GM19397 (cell line): ENCODE results near the gene AFF2.

Experiments
- ATAC-seq: cut with Tn5 transposase; IDR thresholded peaks from one replicate; pipeline ENCODE4 v1.9.1; 2021; ENCODE audit warnings: mild to moderate bottlenecking, moderate library complexity; ENCODE audit not compliant: unreplicated experiment

Gene AFF2

DNA sequence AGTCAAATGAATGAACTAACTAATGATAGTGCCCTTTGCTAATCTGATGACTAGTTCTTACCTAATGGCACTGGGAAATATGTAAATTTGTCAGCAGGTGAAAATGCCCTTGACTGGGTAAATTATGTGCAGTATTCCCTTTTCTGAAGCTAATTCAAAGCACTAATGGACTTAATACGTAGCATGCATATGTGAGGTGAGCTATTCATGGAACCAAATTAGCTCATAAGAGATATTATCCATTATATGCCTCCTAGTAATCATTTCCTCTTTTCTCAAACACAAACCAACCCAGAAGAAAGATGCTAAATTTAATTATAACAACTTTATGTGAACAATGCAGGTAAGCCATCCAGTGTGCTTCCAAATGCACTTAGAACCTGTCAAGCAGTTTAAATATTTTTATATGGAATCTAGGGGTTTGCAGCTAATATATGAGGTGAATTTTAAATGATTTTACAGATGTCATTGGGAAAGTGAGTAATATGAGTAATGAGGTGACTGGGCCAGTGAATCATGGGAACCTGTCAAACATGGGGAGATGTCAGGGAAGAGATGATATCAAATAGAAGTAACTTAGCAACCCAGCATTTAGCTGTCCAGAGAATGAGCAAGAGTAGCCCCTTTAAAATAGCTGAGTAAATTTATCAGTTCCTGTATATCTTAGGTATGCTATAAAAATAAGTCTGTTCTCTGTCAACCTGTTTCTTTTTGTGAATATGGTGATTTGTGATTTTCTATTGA lies 315.0 kb downstream of the AFF2 start:
- ATAC-seq = no peak

GRCh38 chrX:148823986-148824385 lies 323.6 kb downstream of the AFF2 start:
- ATAC-seq = no peak

DNA sequence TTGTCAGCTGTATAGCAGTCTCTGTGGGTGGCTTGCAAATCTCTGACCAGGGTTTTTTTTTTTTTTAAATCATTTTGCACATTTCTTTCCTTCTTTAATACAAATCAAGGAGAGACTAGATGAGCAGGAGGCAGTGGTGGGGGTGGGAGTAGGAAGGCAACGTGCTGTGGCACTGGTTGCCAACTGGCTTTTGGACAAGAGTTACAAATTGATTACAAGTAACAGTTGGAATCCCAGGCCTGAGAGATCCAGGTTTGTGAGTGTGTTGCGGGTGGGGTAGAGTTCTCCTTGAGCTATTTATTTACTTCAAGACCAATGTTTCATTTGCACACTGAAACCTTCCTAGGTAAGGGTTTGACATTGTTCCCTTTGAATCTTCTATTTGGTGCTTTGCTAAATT lies 325.3 kb downstream of the AFF2 start:
- no peak for ATAC-seq

GRCh38 chrX:148836741-148837140 lies 336.3 kb downstream of the AFF2 start:
- no peak for ATAC-seq

DNA sequence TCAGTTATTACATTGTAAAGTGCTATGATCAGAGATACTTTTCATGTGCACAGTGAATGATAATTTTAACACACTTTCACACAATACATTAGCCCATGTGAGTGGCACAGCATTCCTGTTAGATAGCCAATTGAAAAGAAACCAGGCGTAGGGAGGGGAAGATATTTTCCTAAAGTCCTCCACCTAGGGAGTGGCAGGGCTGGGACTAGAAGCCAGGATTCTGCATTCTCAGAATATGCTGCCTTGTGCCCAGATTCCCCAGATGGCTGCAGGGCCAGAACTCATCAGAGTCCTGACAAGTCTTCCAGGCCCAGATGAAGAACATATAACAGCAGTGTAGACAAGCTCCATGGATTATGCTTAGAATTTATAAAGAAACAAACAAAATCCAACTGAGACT lies 350.2 kb downstream of the AFF2 start:
- ATAC-seq = no peak

GRCh38 chrX:148854306-148854705 lies 353.9 kb downstream of the AFF2 start:
- no peak for ATAC-seq

DNA sequence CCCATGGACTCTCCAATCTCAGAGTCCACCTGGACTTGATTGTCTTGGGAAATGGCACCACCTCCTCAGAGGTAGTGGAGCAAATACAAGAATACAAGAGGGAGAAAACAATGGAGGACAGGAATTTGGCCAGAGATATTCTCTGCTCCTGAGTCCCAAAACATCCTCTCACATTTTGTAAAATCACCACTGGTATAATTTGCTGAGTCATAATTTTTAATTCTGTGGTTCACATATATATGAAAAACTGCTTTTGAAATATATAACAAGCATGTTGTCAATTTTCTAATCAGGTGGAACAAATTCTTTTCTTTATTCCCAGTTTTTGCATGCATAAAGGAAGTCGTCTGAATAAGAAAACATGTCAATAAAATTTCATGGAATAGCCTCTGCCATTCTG lies 356.1 kb downstream of the AFF2 start:
- ATAC-seq = no peak

DNA sequence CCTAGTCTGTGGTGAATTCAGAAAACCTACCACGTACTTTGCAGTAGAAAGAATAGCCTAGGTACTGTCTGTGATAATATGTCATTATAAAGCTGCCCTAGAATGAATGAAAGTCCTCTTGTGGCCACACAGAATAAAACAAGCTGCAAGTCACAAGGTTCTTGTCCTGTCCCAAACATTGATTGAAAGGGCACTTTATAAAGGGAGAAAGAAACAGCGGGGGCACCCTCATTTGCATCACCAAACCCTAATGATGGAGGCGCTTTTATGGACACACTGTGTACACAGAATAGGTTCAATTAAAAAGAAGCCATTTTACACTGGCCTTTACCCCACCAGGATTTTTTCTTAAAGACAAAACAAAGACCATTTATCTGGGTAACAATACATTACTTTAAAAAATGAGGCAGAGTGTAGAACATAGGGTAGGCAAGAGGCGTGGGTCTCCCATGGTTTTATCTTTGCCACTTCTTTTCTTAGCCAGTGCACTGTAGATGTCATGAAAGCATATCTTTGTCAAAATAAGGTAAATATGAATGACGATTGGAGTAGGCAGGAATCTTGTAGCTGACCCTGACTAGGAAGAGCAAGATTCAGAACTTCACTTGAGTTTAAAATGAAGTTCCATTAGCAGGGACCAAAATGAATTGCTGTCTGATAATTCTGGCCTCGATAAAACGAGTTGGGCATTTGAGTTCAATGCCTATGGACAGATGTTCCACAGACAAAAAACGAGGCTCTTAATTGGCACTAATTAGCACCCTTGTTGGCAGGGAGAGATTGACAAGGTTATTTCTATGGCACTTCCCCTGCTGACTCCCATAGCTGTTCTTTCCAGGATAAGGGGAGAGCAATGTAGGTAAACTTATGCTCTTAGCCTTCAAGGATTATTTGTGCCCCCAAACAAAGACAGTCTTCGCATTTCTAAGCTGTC lies 365.1 kb downstream of the AFF2 start:
- ATAC-seq = no peak

DNA sequence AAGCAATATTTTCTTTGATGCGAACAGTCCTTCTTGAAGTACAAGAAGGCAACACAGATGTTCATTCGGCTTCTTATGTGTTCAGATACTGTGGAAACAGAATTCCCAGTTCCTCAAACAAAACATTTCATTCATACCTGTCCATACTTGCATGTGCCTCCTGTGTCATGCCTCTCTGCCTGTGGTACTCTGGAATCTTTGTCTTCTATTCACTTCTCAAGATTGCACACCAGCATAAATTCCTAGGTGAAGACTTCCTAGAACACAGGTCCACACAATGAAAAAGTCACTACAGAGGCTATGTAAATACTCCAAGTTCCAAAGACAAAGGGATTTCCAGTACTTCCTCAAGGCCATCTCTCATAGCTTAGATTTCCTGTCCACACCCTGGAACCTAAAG lies 367.2 kb downstream of the AFF2 start:
- no peak for ATAC-seq

GRCh38 chrX:148871422-148872160 lies 371.2 kb downstream of the AFF2 start:
- no peak for ATAC-seq

DNA sequence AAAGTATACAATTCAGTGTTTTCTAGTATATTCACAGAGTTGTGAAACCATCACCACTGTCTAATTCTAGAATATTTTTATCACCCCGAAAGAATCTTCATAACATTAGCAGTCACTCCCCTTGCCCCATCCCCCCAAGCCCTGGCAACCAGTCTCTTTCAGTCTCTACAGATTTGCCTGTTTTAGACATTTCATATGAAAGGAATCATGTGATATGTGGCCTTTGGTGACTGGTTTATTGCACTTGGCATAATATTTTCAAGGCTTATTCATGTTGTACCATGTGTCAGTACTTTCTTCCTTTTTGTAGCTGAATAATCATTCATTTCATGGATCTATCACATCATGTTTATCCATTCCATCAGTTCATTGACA lies 371.7 kb downstream of the AFF2 start:
- ATAC-seq = no peak

DNA sequence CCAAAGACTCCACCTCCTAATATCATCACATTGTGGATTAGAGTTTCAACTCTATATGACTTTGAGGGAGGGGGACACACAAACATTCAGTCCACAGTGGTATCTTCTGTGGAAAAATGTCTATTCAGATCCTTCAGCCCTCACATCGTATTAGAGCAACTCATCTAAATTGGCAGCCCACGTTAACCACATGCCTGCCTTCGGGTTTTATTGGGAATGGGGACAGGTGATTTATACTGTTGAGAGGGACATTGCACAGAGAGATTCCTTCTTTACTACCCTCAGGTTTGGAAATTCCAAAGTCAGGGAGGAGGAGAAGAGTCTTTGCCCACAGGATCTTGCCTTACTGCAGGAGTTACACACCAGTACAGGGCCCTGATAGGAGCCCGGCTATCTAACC lies 372.5 kb downstream of the AFF2 start:
- ATAC-seq = no peak

GRCh38 chrX:148874636-148875246 lies 374.3 kb downstream of the AFF2 start:
- ATAC-seq = no peak

DNA sequence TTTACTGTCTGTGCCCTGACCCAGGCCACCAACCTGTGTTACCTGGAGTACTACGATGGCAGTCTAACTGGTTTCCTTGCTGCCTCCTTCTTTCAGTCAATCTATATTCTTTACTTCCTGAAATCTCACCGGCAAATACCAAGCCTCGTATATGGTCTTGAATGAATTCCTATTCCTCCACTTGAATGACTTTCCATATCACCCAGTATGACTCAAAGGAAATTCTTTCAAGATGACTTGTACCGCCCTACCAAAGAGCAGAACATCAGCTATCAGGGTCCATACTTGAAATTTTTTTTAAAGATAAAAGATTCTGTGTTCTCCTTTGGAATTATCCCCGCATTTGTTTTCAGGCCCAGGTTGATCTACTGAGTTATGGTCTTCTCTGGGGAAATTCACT lies 378.0 kb downstream of the AFF2 start:
- ATAC-seq = no peak

DNA sequence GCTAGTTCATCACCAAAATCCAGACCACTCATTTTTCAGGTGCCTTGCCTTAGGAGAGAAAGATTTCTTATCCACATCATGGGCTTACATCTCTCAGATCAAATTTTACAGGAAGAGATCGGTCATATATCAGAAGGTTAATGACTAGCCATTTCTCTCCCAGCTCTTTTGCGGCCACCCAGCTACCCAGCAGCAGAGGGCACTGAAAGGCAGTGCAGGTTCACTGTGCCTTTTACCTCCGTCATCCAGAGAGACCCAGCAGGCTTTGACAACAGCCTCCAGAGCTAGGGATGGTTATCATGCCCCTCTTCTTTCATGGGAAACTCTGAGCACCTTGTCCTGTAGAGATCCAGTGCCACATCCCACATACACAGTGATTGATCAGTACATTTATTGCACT lies 384.8 kb downstream of the AFF2 start:
- no peak for ATAC-seq

GRCh38 chrX:148893395-148893794 lies 393.0 kb downstream of the AFF2 start:
- no peak for ATAC-seq

GRCh38 chrX:148902581-148902980 lies 402.2 kb downstream of the AFF2 start:
- ATAC-seq = no peak

DNA sequence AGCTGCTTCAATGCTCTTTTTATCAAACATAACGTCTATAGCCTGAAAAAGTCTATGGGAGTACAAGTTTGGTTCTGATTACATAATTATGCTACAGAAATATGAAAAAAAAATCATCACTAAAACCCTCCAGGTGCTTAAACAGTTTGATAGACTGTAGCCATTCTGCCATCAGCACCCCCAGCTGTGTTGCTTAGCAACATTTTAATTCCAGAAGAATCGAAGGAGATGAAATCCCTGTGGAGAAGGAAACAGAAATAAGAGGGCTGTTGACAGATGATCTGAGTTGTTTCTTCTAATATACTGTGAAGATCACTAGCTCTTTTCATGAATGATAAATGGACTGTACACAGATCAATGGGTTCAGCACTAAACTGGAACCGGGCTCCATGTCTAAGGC lies 402.8 kb downstream of the AFF2 start:
- ATAC-seq = no peak

GRCh38 chrX:148904421-148905111 lies 404.1 kb downstream of the AFF2 start:
- no peak for ATAC-seq

GRCh38 chrX:148905400-148905799 lies 405.0 kb downstream of the AFF2 start:
- no peak for ATAC-seq
